ENCODE measurements around the gene LRRFIP1.
"Not testable (repeated sequence)": the region's sequence is repeated elsewhere in the genome, so short reads cannot be mapped to it uniquely, and the experiment has no call there.

The LRRFIP1 gene

GRCh38 chr2:237732070-237732469, 104.7 kb downstream of the LRRFIP1 start:
- no peak for DNase-seq

- no peak for DNase-seq
These were observed 105.5 kb downstream of the LRRFIP1 start for GRCh38 chr2:237732790-237733381.

- DNase-seq, result no peak
These were observed 106.4 kb downstream of the LRRFIP1 start for GRCh38 chr2:237733677-237734300.

GRCh38 chr2:237734905-237735623, 107.7 kb downstream of the LRRFIP1 start:
- no peak for DNase-seq

GRCh38 chr2:237735798-237736197, 108.4 kb downstream of the LRRFIP1 start:
- no peak for DNase-seq

- DNase-seq, result no peak
These were observed 109.4 kb downstream of the LRRFIP1 start for GRCh38 chr2:237736783-237737182.

- no peak for DNase-seq
These were observed 109.9 kb downstream of the LRRFIP1 start for GRCh38 chr2:237737196-237737865.

- DNase-seq, result no peak
These were observed 110.9 kb downstream of the LRRFIP1 start for GRCh38 chr2:237738255-237738654.

- no peak for DNase-seq
These were observed 111.7 kb downstream of the LRRFIP1 start for GRCh38 chr2:237739101-237739500.

GRCh38 chr2:237742191-237742590, 114.8 kb downstream of the LRRFIP1 start:
- no peak for DNase-seq

- no peak for DNase-seq
These were observed 115.2 kb downstream of the LRRFIP1 start for GRCh38 chr2:237742614-237743013.

GRCh38 chr2:237743024-237743423, 115.6 kb downstream of the LRRFIP1 start:
- no peak for DNase-seq

GRCh38 chr2:237743561-237744269, 116.3 kb downstream of the LRRFIP1 start:
- DNase-seq, result no peak

GRCh38 chr2:237744270-237744612, 116.9 kb downstream of the LRRFIP1 start:
- no peak for DNase-seq

GRCh38 chr2:237744613-237745249, 117.3 kb downstream of the LRRFIP1 start:
- peak; percentile 23 to 91 for DNase-seq

- no peak for DNase-seq
These were observed 117.8 kb downstream of the LRRFIP1 start for GRCh38 chr2:237745250-237745613.

GRCh38 chr2:237746302-237747080, 119.1 kb downstream of the LRRFIP1 start:
- DNase-seq, result no peak

GRCh38 chr2:237747189-237747588, 119.8 kb downstream of the LRRFIP1 start:
- no peak for DNase-seq

GRCh38 chr2:237749002-237749401, 121.6 kb downstream of the LRRFIP1 start:
- DNase-seq, result no peak

- DNase-seq, result no peak
These were observed 122.6 kb downstream of the LRRFIP1 start for GRCh38 chr2:237749961-237750360.

GRCh38 chr2:237750441-237750840, 123.1 kb downstream of the LRRFIP1 start:
- DNase-seq, result not testable (repeated sequence)

GRCh38 chr2:237752761-237753165, 125.4 kb downstream of the LRRFIP1 start:
- DNase-seq, result peak; percentile 75 to 97
